HG03469 (cell line): ENCODE results near the gene CARD14.
"Not testable (repeated sequence)": the region's sequence is repeated elsewhere in the genome, so short reads cannot be mapped to it uniquely, and the experiment has no call there.

ENCODE experiments used
- ATAC-seq: cut with Tn5 transposase; IDR thresholded peaks from one replicate; pipeline ENCODE4 v1.9.1; 2021; ENCODE audit warnings: mild to moderate bottlenecking, moderate library complexity, moderate number of reproducible peaks; ENCODE audit not compliant: unreplicated experiment

Gene CARD14

DNA sequence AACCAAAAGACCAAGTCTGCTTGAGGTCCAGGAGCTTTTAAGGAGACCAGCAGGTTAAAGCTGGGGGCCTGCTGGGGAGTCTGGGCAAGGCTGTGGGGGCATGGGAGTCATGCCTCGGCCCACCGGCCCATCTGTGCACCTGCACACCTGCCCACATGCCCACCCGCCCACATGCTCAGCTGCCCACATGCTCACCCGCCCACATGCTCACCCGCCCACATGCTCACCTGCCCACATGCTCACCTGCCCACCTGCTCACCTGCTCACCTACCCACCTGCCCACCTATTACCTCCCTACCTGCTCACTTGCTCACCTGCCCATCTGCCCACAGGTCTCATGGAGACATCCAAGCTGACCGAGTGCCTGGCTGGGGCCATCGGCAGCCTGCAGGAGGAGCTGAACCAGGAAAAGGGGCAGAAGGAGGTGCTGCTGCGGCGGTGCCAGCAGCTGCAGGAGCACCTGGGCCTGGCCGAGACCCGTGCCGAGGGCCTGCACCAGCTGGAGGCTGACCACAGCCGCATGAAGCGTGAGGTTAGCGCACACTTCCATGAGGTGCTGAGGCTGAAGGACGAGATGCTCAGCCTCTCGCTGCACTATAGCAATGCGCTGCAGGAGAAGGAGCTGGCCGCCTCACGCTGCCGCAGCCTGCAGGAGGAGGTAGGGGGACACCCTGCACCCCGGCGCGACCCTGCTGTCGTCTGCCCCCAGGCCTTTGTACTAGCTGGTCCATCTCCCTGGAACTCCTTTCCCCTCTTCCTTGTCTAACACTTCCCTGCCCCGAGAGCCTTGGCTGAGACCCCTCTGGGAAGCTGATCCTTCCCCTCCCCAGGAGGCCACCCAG, 14.0 kb downstream of the CARD14 start:
- no peak for ATAC-seq

- ATAC-seq = no peak
Measured at GRCh38 chr17:80184423-80184714, 14.5 kb downstream of the CARD14 start.

DNA sequence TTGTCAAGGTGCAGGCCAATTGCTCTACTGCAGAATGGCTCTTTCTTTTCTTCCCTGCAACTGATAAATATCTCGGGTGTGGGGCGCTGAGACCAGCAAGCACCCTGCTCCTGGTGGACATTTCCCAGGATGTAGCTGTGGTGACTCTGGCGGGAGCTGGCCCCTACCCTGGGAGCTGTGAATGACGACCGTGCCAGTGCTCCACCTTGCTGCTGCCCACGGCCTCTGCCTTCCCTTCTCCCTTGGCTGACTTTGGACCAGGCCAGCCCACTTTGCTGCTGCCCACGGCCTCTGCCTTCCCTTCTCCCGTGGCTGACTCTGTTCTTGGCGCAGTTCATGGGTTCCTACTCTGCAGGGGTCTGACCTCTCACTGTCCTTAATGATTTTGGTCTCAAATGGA, 16.1 kb downstream of the CARD14 start:
- no peak for ATAC-seq

DNA sequence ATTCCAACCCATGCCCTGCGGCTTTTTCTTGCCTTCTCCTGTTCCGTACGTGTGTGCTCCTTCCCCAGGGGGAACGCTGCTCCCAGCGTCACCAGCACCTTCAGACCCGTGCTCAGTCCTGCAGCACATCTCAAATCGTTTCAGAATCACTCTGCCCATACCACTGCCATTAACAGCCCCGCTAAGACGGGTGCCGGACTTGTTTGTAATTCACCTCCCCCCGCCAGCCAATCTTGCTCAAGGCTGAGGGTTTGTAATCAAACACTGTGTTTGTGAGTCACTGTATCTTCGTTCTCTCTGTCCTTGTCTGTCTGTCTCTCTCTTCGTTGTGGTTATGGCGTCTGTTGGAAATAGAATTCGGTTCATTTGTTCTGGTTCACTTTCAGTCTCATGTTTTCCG, 17.3 kb downstream of the CARD14 start:
- no peak for ATAC-seq

GRCh38 chr17:80187515-80187941, 17.7 kb downstream of the CARD14 start:
- no peak for ATAC-seq

DNA sequence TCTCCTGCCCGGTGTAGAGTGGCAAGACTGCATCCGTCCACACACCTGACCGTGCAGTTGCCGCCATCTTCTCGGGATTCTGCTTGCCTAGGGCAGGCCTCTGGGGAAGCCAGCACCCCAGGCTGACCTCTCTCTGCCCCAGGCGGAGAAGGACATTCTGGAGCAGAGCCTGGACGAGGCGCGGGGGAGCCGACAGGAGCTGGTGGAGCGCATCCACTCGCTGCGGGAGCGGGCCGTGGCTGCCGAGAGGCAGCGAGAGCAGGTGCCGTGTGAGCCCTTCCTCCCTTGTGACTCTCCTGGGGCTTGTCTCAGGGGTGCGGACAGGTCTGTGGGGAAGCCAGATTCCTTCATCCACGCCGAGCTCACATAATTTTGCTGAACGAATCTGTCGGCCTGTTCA, 19.8 kb downstream of the CARD14 start:
- no peak for ATAC-seq

GRCh38 chr17:80190716-80191115, 20.9 kb downstream of the CARD14 start:
- ATAC-seq = no peak

- no peak for ATAC-seq
Measured at GRCh38 chr17:80191192-80191591, 21.4 kb downstream of the CARD14 start.

GRCh38 chr17:80191865-80192661, 22.2 kb downstream of the CARD14 start:
- ATAC-seq = no peak

DNA sequence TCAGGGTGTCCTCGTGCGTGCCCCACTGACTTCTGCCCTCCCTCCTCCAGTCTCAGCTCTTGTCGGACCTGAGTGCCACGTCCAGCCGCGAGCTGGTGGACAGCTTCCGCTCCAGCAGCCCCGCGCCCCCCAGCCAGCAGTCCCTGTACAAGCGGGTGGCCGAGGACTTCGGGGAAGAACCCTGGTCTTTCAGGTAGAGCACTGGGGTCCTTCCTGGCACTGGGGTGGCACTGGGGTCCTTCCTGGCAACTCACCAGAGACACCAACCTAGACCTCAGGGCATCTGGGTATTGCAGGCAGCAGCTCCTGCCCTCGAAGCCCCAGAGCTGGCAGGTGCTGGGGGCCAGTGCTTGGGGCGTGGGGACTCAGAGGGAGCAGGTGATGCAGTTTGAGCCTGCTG, 25.3 kb downstream of the CARD14 start:
- no peak for ATAC-seq

GRCh38 chr17:80195671-80196529, 26.1 kb downstream of the CARD14 start:
- ATAC-seq = no peak

- ATAC-seq = no peak
Measured at GRCh38 chr17:80196652-80197051, 26.8 kb downstream of the CARD14 start.

DNA sequence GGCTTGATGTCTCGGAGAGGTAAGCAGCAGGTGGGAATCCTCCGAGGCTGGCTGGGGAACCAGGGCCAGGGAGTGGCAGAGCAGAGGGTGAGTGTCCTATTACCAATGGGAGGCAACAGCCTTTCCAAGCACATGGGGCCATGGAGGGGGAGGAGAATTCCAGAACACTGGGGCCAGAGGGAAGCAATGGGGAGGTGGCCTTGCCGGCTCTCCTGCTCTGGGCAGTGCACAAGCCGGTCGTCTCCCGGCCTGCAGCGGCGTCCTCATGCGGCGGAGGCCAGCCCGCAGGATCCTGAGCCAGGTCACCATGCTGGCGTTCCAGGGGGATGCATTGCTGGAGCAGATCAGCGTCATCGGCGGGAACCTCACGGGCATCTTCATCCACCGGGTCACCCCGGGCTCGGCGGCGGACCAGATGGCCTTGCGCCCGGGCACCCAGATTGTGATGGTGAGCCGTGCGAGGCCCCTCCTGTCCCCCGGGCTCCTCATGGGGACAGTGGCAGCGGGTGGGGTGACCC, 28.4 kb downstream of the CARD14 start:
- ATAC-seq = no peak

DNA sequence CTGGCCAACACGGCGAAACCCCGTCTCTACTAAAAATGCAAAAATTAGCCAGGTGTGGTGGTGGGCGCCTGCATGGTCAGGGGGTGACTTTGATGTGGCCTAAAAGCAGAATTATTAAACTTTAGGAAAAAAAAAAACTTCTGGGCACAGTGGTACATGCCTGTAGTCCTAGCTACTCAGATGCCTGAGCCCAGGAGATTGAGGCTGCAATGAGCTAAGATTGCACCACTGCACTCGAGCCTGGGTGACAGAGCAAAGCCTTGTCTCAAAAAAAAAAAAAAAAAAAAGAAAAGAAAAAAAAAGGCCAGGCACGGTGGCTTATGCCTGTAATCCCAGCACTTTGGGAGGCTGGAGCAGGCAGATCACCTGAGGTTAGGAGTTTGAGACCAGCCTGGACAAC, 29.5 kb downstream of the CARD14 start:
- ATAC-seq = not testable (repeated sequence)

GRCh38 chr17:80201446-80201845, 31.6 kb downstream of the CARD14 start:
- no peak for ATAC-seq

DNA sequence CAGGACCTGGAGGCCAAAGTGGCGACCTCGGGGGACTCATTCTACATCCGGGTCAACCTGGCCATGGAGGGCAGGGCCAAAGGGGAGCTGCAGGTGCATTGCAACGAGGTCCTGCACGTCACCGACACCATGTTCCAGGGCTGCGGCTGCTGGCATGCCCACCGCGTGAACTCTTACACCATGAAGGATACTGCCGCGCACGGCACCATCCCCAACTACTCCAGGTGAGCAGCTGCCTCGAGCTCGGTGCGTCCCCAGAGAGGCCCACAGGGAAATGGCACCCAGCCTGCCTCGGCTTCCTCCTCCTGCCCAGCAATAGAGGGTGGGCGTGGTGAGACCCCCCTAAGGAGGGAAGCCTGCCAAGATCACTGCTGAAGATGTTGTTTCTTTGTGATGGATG, 32.4 kb downstream of the CARD14 start:
- ATAC-seq = no peak

GRCh38 chr17:80203471-80203963, 33.7 kb downstream of the CARD14 start:
- ATAC-seq = no peak

GRCh38 chr17:80204626-80205468, 35.0 kb downstream of the CARD14 start:
- ATAC-seq = no peak

GRCh38 chr17:80205811-80206210, 36.0 kb downstream of the CARD14 start:
- no peak for ATAC-seq

GRCh38 chr17:80208050-80208449, 38.2 kb downstream of the CARD14 start:
- ATAC-seq = no peak
